HCT116 (cell line): ENCODE data around the gene ADAMTS3. TPM values are rescaled to one million over a fixed set of nuclear protein-coding genes. Genes with fewer than 3 reads are reported as not detected.

Experiments
- ATAC-seq: fragments of 200-7000 bp; cut with Tn5 transposase; 2 replicates; pipeline ENCODE4 v1.9.1; 2020; ENCODE audit warnings: mild to moderate bottlenecking, moderate library complexity
- BruUV-seq: library from RNA; stranded (reverse); fragments of 400-500 nt; replicated peaks from 2 replicates; lab custom pipeline; 2021; lab: Mats Ljungman, UMichigan
- CTCF ChIA-PET: fragments of 300-600 bp; sonication (Branson Sonifier 250); formaldehyde crosslinking; loops from one replicate; lab custom pipeline; 2021; ENCODE audit warnings: antibody characterized with exemption; lab: Charles Lee
- POLR2A ChIA-PET: fragments of 300-600, 350-600 bp; sonication (Branson Sonifier 250); formaldehyde crosslinking; loops from one replicate; lab custom pipeline; 2021; ENCODE audit warnings: antibody characterized with exemption; lab: Charles Lee
- RAD21 ChIA-PET, 2 experiments: fragments of 300-600 bp; sonication (Branson Sonifier 250); formaldehyde crosslinking; loops; one replicate each; lab custom pipeline; 2023; ENCODE audit warnings: low total read pairs in 2 of 2; ENCODE audit not compliant: uncharacterized antibody in 2 of 2, unreplicated experiment in 2 of 2, low non-redundant PET in 1 of 2; lab: Charles Lee
- DNase-seq: peaks from one replicate; pipeline ENCODE4 v3.0.0-alpha.2; 2010; ENCODE audit warnings: low read depth, low spot score
- H2AFZ ChIP-seq: fragments of 200-600 bp; shearing (Covaris generic), sonication (generic); 2 replicates; pipeline ENCODE4 v1.6.1; 2017; ENCODE audit warnings: low read depth, mixed run types, mixed read lengths, antibody characterized with exemption, low read length; ENCODE audit not compliant: poor library complexity, severe bottlenecking
- H3K27ac ChIP-seq: 2 replicates; pipeline ENCODE4 v1.5.1; 2012; ENCODE audit warnings: low read depth, low read length
- H3K27me3 ChIP-seq: fragments of 200-600 bp; sonication (generic); 2 replicates; pipeline ENCODE4 v1.6.1; 2016; ENCODE audit warnings: mixed run types, low read length, mixed read lengths; ENCODE audit not compliant: insufficient read depth
- H3K36me3 ChIP-seq, 2 experiments: fragments of 200-500 bp in 1 of 2; fragments of 200-600 bp in 1 of 2; sonication (Bioruptor generic) in 1 of 2; sonication (generic) in 1 of 2; 2 replicates each; pipeline versions ENCODE4 v1.5.1 to v1.6.1; 2014 to 2016; ENCODE audit warnings: low read length in 2 of 2, inconsistent platforms in 1 of 2, mixed read lengths in 1 of 2, mixed run types in 1 of 2; ENCODE audit not compliant: insufficient read depth in 2 of 2, control insufficient read depth in 1 of 2
- H3K4me1 ChIP-seq, 2 experiments: fragments of 200-600 bp in 1 of 2; sonication (generic) in 1 of 2; 2 replicates each; pipeline versions ENCODE4 v1.5.1 to v1.6.1; 2012 to 2017; ENCODE audit warnings: low read length in 2 of 2, inconsistent platforms in 1 of 2, mild to moderate bottlenecking in 1 of 2, mixed read lengths in 1 of 2, mixed run types in 1 of 2, moderate library complexity in 1 of 2; ENCODE audit not compliant: insufficient read depth in 2 of 2, control insufficient read depth in 1 of 2
- H3K4me2 ChIP-seq: fragments of 200-600 bp; sonication (generic); 2 replicates; pipeline ENCODE4 v1.6.1; 2017; ENCODE audit warnings: mixed run types, low read length, mixed read lengths
- H3K4me3 ChIP-seq, 2 experiments: fragments of 200-600 bp in 1 of 2; sonication (generic) in 1 of 2; replicated peaks in 1 of 2; 2 replicates each; pipeline ENCODE4 v1.5.1; 2011 to 2016; ENCODE audit warnings: low read length in 2 of 2, control low read depth in 1 of 2, low read depth in 1 of 2, mild to moderate bottlenecking in 1 of 2, mixed read lengths in 1 of 2, mixed run types in 1 of 2
- H3K79me2 ChIP-seq: fragments of 200-600 bp; sonication (generic); 2 replicates; pipeline ENCODE4 v1.6.1; 2017; ENCODE audit warnings: mild to moderate bottlenecking, mixed run types, low read length, moderate library complexity, mixed read lengths; ENCODE audit not compliant: insufficient read depth
- H3K9ac ChIP-seq: fragments of 200-600 bp; sonication (generic); 2 replicates; pipeline ENCODE4 v1.6.1; 2016; ENCODE audit warnings: low read length, mixed read lengths
- H3K9me2 ChIP-seq: fragments of 200-600 bp; sonication (generic), shearing (Covaris generic); 2 replicates; pipeline ENCODE4 v1.6.1; 2017; ENCODE audit warnings: mixed run types, mild to moderate bottlenecking, moderate library complexity; ENCODE audit not compliant: insufficient read depth
- H3K9me3 ChIP-seq, 2 experiments: fragments of 200-500 bp in 1 of 2; fragments of 200-600 bp in 1 of 2; sonication (Bioruptor generic) in 1 of 2; sonication (generic) in 1 of 2; 2 replicates each; pipeline ENCODE4 v1.6.1; 2014 to 2017; ENCODE audit warnings: low read length in 2 of 2, mixed read lengths in 2 of 2, inconsistent platforms in 1 of 2, low read depth in 1 of 2, mild to moderate bottlenecking in 1 of 2, mixed run types in 1 of 2, moderate library complexity in 1 of 2; ENCODE audit not compliant: control insufficient read depth in 1 of 2, insufficient read depth in 1 of 2
- H4K20me1 ChIP-seq: fragments of 200-600 bp; sonication (generic), shearing (Covaris generic); 2 replicates; pipeline ENCODE4 v1.6.1; 2017; ENCODE audit warnings: mixed run types, mild to moderate bottlenecking, moderate library complexity; ENCODE audit not compliant: insufficient read depth
- ELF1 ChIP-seq: IDR thresholded peaks from 2 replicates; pipeline ENCODE4 v1.6.1; 2012; ENCODE audit warnings: low read depth, borderline replicate concordance
- FOSL1 ChIP-seq: IDR thresholded peaks from 2 replicates; pipeline ENCODE4 v1.6.1; 2012; ENCODE audit warnings: low read depth
- TCF7L2 ChIP-seq: IDR thresholded peaks from 2 replicates; pipeline ENCODE4 v1.7.0; 2011; ENCODE audit warnings: borderline replicate concordance, inconsistent platforms; ENCODE audit not compliant: insufficient read depth, insufficient read length; ENCODE audit errors: extremely low read depth
- ZFX ChIP-seq: fragments of 450-650 bp; IDR thresholded peaks from 2 replicates; pipeline ENCODE4 v1.6.1; 2017
- ZNF274 ChIP-seq: fragments of 200-500 bp; sonication (Bioruptor generic); IDR thresholded peaks from 2 replicates; pipeline ENCODE4 v1.6.1; 2014; ENCODE audit warnings: mild to moderate bottlenecking, low read depth, low read length, inconsistent platforms
- intact Hi-C: fragments of 100-400 bp; cut with micrococcal nuclease; formaldehyde crosslinking; loops from 2 replicates; pipeline ENCODE4 v1.10.0; 2022
- total RNA-seq: library from RNA; stranded (reverse); gene quantifications from one replicate; pipeline ENCODE4 v1.2.1, GENCODE V29; 2021; ENCODE audit not compliant: unreplicated experiment
- TF ChIP-seq, protein P1 (sequence below): IDR thresholded peaks from 2 replicates; pipeline ENCODE4 v1.6.1; 2012

Gene ADAMTS3
- total RNA-seq, 1 experiment from 2014 or later: not detected

DNA sequence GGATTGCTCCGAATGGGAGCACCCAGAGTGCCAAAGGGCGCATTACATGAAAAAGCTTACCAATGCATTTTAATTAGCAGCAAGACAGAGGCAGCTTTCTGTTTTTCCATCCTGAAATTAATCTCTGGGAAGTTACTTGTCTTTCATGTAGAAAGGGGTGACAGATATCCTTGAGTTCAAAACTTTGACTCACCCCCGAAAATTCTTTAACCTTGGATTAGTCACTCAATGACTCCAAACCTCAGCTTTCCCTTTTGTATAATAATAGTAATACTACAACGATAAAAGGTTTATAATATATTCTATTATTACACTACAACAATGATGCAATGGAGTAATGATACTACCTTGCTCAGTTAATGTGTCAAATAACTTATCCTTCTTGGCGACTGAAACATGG lies 126.3 kb downstream of the ADAMTS3 start:
- TF ChIP-seq ELF1 (no peak), TCF7L2 (no peak), ZFX (no peak), FOSL1 (no peak)
- ChIA-PET POLR2A (no interaction called here), CTCF (no interaction called here), RAD21 (no interaction called here)
- Histone ChIP-seq H3K27me3 (no peaks in the 10 kb centered on the region), H3K9ac (no peak overlapping the region), H2AFZ (no peak overlapping the region), H3K9me2 (no peaks in the 10 kb centered on the region), H3K4me1 (no peaks in the 10 kb centered on the region), H3K79me2 (no peaks in the 10 kb centered on the region), H4K20me1 (no peaks in the 10 kb centered on the region), H3K9me3 (peaks cover 4 to 5% of the 10 kb centered on the region in 2 experiments; a peak in 1 of 4 replicates), H3K4me2 (no peak overlapping the region), H3K36me3 (no peaks in the 10 kb centered on the region), H3K27ac (no peak overlapping the region), H3K4me3 (no peak overlapping the region)
- ATAC-seq (no peak), DNase-seq (no peak)
- intact Hi-C loops: no loop called here
- BruUV-seq: no TSS peak

DNA sequence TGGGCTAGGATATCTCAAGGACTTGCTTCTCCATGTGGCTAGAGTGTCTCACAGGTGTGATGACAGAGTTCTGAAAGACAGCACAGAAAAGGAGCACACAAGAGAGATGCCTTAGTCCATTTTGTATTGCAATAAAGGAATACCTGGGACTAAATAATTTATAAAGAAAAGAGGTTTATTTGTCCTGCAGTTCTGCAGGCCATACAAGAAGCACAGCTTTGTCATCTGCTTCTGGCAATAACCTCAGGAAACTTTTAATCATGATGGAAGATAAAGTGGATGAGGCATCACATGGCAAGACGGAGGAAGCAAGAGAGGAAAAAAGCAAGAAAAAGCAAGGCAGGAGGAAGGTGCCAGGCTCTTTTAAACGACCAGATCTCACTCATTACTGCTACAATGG lies 126.9 kb downstream of the ADAMTS3 start:
- Histone ChIP-seq H3K9ac (no peak overlapping the region), H3K4me1 (no peaks in the 10 kb centered on the region), H2AFZ (no peak overlapping the region), H4K20me1 (no peaks in the 10 kb centered on the region), H3K4me2 (no peak overlapping the region), H3K9me2 (no peaks in the 10 kb centered on the region), H3K27ac (no peak overlapping the region), H3K36me3 (no peaks in the 10 kb centered on the region), H3K4me3 (no peak overlapping the region), H3K27me3 (no peaks in the 10 kb centered on the region), H3K9me3 (peaks cover 4 to 5% of the 10 kb centered on the region in 2 experiments; a peak in 1 of 4 replicates), H3K79me2 (no peaks in the 10 kb centered on the region)
- TF ChIP-seq, protein P1, sequence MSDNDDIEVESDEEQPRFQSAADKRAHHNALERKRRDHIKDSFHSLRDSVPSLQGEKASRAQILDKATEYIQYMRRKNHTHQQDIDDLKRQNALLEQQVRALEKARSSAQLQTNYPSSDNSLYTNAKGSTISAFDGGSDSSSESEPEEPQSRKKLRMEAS: no peak
- TF ChIP-seq ZNF274 (no peak), FOSL1 (no peak), TCF7L2 (no peak), ELF1 (no peak)
- ChIA-PET CTCF (no interaction called here), POLR2A (no interaction called here), RAD21 (no interaction called here)
- BruUV-seq: no TSS peak
- intact Hi-C loops: no loop called here
- DNase-seq (no peak), ATAC-seq (no peak)
